HCT116 (cell line): ENCODE data around the gene RIPK3.

Experiments
- EZH2 ChIP-seq: fragments of 200-600 bp; sonication (generic); IDR thresholded peaks from 2 replicates; pipeline ENCODE4 v1.6.1; 2017; ENCODE audit warnings: antibody characterized with exemption, mixed run types
- FOSL1 ChIP-seq: IDR thresholded peaks from 2 replicates; pipeline ENCODE4 v1.6.1; 2012; ENCODE audit warnings: low read depth
- JUND ChIP-seq: IDR thresholded peaks from 2 replicates; pipeline ENCODE4 v1.6.1; 2012
- POLR2A ChIP-seq: IDR thresholded peaks from 2 replicates; pipeline ENCODE4 v1.7.0; 2011; ENCODE audit warnings: borderline replicate concordance; ENCODE audit not compliant: insufficient read depth, insufficient read length; ENCODE audit errors: extremely low read depth
- POLR2AphosphoS5 ChIP-seq: IDR thresholded peaks from 2 replicates; pipeline ENCODE4 v1.6.1; 2011; ENCODE audit warnings: mild to moderate bottlenecking, low read depth, low read length, moderate library complexity
- TF ChIP-seq, protein P1 (sequence below), 3 experiments: fragments of 200-600 bp in 1 of 3; sonication (generic) in 1 of 3; IDR thresholded peaks in 2 of 3; conservative IDR thresholded peaks in 1 of 3; 2 replicates each; pipeline ENCODE4 v1.5.1; 2012 to 2017; ENCODE audit warnings: low read depth in 2 of 3, low read length in 2 of 3, antibody characterized with exemption in 1 of 3, borderline replicate concordance in 1 of 3, control low read depth in 1 of 3, mild to moderate bottlenecking in 1 of 3, mixed read lengths in 1 of 3, mixed run types in 1 of 3, moderate library complexity in 1 of 3; ENCODE audit not compliant: insufficient read depth in 1 of 3
- TF ChIP-seq, protein P2 (sequence below): IDR thresholded peaks from 2 replicates; pipeline ENCODE4 v1.6.1; 2012; ENCODE audit warnings: low read depth

DNA sequence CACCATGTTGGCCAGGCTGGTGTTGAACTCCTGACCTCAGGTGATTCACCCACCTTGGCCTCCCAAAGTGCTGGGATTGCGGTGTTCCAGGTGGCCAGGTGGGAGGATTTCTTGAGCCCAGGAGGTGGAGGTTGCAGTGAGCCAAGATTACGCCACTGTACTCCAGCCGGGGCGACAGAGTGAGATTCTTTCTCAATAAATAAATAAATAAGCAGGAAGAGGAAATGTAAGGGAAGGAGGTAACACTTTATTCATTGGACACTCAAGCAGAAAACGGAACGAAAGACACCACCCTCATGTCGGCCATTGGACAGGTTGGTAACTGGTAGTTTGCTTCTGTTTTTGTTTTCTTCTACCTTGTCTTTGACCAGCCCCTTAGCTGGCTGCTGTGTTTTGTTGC, 15.2 kb upstream of the RIPK3 start:
- TF ChIP-seq, protein P1, sequence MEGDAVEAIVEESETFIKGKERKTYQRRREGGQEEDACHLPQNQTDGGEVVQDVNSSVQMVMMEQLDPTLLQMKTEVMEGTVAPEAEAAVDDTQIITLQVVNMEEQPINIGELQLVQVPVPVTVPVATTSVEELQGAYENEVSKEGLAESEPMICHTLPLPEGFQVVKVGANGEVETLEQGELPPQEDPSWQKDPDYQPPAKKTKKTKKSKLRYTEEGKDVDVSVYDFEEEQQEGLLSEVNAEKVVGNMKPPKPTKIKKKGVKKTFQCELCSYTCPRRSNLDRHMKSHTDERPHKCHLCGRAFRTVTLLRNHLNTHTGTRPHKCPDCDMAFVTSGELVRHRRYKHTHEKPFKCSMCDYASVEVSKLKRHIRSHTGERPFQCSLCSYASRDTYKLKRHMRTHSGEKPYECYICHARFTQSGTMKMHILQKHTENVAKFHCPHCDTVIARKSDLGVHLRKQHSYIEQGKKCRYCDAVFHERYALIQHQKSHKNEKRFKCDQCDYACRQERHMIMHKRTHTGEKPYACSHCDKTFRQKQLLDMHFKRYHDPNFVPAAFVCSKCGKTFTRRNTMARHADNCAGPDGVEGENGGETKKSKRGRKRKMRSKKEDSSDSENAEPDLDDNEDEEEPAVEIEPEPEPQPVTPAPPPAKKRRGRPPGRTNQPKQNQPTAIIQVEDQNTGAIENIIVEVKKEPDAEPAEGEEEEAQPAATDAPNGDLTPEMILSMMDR (IDR thresholded peaks at IDR 0.05 in 2 of 3, conservative IDR thresholded peaks at IDR 0.05 in 1 of 3; ENCODE audit: borderline replicate concordance in 1 of 3, insufficient read depth in 1 of 3, low read depth in 2 of 3, low read length in 2 of 3), result no peak
- TF ChIP-seq, protein P2, sequence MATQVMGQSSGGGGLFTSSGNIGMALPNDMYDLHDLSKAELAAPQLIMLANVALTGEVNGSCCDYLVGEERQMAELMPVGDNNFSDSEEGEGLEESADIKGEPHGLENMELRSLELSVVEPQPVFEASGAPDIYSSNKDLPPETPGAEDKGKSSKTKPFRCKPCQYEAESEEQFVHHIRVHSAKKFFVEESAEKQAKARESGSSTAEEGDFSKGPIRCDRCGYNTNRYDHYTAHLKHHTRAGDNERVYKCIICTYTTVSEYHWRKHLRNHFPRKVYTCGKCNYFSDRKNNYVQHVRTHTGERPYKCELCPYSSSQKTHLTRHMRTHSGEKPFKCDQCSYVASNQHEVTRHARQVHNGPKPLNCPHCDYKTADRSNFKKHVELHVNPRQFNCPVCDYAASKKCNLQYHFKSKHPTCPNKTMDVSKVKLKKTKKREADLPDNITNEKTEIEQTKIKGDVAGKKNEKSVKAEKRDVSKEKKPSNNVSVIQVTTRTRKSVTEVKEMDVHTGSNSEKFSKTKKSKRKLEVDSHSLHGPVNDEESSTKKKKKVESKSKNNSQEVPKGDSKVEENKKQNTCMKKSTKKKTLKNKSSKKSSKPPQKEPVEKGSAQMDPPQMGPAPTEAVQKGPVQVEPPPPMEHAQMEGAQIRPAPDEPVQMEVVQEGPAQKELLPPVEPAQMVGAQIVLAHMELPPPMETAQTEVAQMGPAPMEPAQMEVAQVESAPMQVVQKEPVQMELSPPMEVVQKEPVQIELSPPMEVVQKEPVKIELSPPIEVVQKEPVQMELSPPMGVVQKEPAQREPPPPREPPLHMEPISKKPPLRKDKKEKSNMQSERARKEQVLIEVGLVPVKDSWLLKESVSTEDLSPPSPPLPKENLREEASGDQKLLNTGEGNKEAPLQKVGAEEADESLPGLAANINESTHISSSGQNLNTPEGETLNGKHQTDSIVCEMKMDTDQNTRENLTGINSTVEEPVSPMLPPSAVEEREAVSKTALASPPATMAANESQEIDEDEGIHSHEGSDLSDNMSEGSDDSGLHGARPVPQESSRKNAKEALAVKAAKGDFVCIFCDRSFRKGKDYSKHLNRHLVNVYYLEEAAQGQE, result no peak
- TF ChIP-seq POLR2AphosphoS5, result no peak
- no peak for TF ChIP-seq EZH2
- no peak for TF ChIP-seq FOSL1
- TF ChIP-seq POLR2A, result no peak
- no peak for TF ChIP-seq JUND
